22Rv1 (cell line): ENCODE measurements around the gene UBE2D3.

Experiments
- H3K27ac ChIP-seq: fragments of 450-650 bp; 2 replicates; pipeline ENCODE4 v1.5.1; 2017
- ZFX ChIP-seq: fragments of 450-650 bp; IDR thresholded peaks from 2 replicates; pipeline ENCODE4 v1.6.1; 2017; ENCODE audit warnings: antibody characterized with exemption, borderline replicate concordance
- TF ChIP-seq, protein P1 (sequence below): fragments of 450-650 bp; IDR thresholded peaks from 2 replicates; pipeline ENCODE4 v1.5.1; 2017; ENCODE audit warnings: mild to moderate bottlenecking

UBE2D3 gene

DNA sequence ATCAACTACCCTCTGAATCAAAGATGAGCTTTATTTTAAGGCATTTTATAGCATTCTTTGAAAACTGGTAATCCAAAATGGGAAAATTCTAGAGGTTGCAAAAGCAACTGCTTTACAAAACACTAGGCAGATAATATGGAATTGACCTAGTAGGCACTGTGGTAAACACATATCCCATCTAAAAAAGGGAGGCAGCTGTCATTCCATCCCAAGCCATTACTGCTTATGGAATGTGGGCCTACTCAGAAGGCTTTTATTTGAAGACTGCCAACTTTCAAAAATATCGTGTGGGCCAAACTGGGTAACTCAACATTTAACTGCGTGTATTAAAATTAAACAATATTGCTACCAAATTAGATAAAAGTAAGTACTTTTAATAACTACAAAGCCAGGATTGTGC lies 19.3 kb downstream of the UBE2D3 start:
- no peak overlapping the region for H3K27ac ChIP-seq
- TF ChIP-seq ZFX = no peak
- TF ChIP-seq, protein P1, sequence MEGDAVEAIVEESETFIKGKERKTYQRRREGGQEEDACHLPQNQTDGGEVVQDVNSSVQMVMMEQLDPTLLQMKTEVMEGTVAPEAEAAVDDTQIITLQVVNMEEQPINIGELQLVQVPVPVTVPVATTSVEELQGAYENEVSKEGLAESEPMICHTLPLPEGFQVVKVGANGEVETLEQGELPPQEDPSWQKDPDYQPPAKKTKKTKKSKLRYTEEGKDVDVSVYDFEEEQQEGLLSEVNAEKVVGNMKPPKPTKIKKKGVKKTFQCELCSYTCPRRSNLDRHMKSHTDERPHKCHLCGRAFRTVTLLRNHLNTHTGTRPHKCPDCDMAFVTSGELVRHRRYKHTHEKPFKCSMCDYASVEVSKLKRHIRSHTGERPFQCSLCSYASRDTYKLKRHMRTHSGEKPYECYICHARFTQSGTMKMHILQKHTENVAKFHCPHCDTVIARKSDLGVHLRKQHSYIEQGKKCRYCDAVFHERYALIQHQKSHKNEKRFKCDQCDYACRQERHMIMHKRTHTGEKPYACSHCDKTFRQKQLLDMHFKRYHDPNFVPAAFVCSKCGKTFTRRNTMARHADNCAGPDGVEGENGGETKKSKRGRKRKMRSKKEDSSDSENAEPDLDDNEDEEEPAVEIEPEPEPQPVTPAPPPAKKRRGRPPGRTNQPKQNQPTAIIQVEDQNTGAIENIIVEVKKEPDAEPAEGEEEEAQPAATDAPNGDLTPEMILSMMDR = no peak

DNA sequence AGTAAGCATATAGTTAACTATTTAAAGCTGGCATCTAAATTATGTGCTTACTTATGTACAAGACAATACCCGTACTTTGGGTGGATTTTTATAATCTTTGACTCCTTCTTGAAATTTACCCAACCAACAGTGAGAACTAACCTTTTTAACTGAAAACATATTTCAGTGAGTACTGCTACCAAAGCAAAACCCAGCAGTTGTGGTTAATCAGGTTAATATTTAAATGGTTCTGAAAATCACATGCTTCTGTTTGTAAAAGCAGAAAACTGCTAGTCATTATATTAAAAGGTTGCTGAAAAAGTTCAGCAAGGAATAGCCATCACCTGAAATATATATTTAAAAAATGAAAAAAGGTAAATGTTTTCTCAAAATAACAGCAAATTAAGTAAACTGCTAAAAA lies 20.0 kb downstream of the UBE2D3 start:
- TF ChIP-seq, protein P1 = no peak
- TF ChIP-seq ZFX = no peak
- no peak overlapping the region for H3K27ac ChIP-seq

DNA sequence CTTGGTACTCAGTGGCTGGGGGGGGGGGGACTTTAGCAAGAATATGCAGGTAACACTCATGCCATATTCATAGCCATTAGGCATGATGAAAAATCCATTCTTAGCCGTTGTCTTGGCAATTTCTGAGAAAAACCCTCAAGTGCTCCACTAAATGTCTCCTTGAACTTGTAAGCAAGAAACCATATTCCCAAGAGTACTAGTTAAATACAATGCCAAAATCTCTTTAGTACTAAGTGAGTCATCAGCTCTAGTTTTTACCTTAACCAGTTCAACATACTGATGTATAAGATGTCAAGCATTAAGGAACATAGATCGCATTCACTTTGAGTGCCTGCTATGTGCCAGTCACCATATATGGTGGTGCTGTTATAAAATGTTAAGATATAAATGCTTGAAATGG lies 27.5 kb downstream of the UBE2D3 start:
- H3K27ac ChIP-seq = no peak overlapping the region
- TF ChIP-seq ZFX = no peak
- TF ChIP-seq, protein P1 = no peak

DNA sequence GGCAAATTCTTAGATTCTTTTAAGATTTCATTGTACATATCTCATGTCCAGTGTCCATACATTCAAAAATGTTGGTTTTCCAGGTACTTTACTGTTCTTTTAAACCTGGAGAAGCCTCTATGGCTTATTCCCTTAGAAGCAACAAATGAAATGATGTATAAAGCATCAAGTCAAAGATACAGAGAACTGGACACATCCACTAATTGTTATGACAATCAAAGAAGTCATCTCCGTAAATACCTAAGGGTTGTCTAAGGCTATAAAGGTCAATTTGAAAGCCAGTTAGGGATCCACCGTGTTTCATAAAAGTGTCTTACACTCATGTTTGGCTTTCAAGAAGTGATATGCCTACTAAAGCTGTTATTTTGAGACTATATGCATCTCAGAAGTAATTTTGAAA lies 32.4 kb downstream of the UBE2D3 start:
- no peak overlapping the region for H3K27ac ChIP-seq
- TF ChIP-seq, protein P1 = no peak
- no peak for TF ChIP-seq ZFX

DNA sequence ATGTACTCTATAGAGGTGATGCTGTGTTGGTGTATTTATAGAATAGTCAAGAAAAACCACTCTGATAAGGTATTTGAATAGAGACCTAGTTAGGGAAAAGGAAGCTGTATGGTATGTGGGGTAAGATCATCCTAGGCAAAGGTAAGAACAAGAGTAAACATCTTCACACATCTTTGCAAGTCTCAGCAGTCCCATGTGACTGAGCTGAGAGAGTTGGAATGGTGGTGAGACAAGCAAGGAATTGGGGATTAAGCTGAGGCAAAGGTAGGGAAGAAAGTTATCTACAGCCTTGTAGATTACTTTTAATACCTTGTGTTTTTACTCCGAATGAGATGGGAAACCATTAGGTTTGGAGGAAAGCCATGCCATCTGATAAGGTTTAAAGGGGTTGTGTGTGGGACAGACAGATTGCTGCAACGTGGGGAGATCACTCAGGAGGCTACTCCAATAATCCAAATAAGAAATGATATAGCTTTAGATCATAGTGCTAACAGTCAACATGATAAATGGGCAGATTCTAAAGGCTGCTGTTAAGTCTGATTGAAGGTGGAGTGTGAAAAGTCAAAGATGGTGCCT lies 34.9 kb downstream of the UBE2D3 start:
- H3K27ac ChIP-seq = no peak overlapping the region
- TF ChIP-seq ZFX = no peak
- TF ChIP-seq, protein P1 = no peak

DNA sequence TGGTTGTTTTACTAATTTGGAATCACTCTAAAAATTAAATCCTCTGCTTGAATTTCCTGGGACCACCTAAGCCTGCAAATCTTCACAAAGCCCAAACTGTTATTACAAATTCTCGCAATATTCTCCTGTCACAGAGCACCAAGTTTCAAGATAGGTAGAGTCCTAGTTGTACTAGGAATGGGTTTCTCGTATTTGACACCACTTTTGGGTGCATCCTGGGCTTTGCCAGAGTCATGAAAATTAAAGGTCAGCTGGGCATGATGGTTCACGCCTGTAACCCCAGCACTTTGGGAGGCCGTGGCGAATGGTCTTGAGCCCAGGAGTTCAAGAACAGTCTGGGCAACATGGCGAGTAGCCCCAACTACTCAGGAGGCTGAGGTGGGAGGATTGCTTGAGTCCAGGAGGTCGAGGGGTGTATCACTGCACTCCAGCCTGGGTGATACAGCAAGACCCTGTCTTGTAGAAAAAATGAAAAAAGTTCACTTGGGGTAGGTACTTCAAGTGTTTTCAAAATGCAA lies 36.0 kb downstream of the UBE2D3 start:
- no peak for TF ChIP-seq ZFX
- TF ChIP-seq, protein P1 = no peak
- no peak overlapping the region for H3K27ac ChIP-seq

DNA sequence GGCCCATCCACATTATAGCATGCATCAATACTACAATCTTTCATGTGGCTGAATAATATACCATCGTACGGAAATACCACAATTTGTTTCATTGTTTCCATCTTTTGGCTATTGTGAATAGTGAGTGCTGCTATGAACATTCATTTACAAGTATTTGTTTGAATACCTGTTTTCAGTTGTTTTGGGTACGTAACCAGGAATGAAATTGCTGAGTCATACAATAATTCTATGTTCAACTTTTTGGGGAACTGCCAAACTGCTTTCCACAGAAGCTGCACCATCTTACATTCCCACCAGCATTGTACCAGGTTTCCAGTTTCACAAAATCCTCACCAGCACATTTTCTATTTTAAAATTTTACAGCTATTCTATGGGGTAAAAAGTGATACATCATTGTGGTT lies 38.0 kb downstream of the UBE2D3 start:
- TF ChIP-seq ZFX = no peak
- TF ChIP-seq, protein P1 = no peak
- H3K27ac ChIP-seq = no peak overlapping the region
